ENCODE data around the gene WDR5. TPM values are rescaled to one million over a fixed set of nuclear protein-coding genes. Genes with fewer than 3 reads are reported as not detected.

Gene WDR5
- total RNA-seq, 1 experiment from 2014 or later: 84.9 TPM

DNA sequence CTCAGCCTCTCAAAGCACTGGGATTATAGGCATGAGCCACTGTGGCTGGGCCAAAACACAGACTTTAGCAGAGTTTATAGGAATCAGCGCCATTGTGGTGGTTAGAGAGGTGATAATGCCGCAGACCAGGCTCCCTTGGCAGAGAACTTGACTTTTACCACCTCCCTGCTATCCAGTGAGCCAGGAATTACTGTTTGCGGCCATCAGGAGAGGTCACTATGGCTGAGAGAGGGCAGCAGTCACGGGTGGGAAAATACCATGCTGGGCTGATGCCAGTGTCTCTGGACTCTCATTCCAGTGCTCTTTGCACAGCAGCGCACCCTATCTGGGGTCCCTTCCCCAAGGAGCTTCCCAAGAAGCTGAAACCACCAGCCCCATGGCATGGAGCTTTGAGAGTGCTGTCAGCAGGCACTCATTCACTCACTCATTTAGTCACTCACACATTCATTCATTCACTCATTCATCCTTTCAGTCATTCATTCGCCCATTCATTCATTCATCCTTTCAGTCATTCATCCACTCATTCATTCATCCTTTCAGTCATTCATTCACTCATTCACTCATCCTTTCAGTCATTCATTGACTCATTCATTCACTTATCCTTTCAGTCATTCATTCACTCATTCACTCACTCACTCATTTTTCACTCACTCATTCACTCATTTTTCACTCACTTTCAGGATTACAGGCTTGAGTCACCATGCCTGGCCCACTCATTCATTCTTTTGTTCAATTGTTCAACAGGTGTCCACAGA lies 55.8 kb downstream of the WDR5 start:
- DNase-seq: no peak
- Histone ChIP-seq H3K4me1 (peaks cover 6% of the 10 kb centered on the region; the same call in 1 of the 2 replicates), H3K4me3 (no peak overlapping the region), H3K27ac (no peak overlapping the region), H3K36me3 (no peaks in the 10 kb centered on the region), H3K27me3 (peaks cover 43% of the 10 kb centered on the region), H3K9me3 (replicated peaks) (no peaks in the 10 kb centered on the region)

DNA sequence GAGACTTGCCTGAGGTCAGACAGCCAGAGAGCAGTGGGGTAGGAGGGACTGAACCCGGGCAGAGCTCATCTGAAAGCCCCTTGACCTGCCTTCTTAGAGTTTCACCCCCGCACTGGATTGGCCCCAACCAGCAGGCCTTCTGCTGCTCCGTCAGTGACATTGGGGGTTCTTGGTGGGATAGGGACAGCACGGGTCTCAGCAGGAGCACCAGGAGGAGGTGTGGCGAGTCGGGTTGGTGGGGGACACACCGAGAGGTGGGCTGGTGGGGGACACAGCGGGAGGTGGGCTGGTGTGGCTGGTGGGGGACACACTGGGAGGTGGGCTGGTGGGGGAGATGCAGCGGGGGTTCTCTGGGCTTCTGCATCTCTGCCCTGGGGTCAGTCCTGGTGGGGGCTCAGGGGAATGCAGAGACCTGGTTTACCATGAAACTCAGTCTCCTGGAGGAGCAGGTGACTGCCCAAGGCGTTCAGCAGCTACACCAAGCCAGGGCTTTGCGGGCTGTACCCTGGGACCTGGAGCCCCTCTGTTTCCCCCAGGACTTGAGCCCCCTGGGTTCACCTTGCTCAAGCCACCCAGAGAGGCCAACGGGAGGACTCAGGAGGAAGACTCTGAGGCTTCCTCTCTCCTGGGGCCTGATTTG lies 56.5 kb downstream of the WDR5 start:
- H3K27me3 ChIP-seq: peaks cover 37% of the 10 kb centered on the region
- H3K36me3 ChIP-seq: no peaks in the 10 kb centered on the region
- peaks cover 6% of the 10 kb centered on the region; the same call in 1 of the 2 replicates for H3K4me1 ChIP-seq
- no peak overlapping the region for H3K27ac ChIP-seq
- no peak for DNase-seq
- no peaks in the 10 kb centered on the region for H3K9me3 ChIP-seq (replicated peaks)
- no peak overlapping the region for H3K4me3 ChIP-seq

- Histone ChIP-seq H3K27me3 (peaks cover 33% of the 10 kb centered on the region), H3K36me3 (no peaks in the 10 kb centered on the region), H3K27ac (no peak overlapping the region), H3K9me3 (replicated peaks) (no peaks in the 10 kb centered on the region), H3K4me1 (peaks cover 6% of the 10 kb centered on the region; the same call in 1 of the 2 replicates), H3K4me3 (no peak overlapping the region)
- no peak for DNase-seq
Observed at GRCh38 chr9:134192951-134193731, 57.3 kb downstream of the WDR5 start.

- no peak for DNase-seq
- no peaks in the 10 kb centered on the region for H3K36me3 ChIP-seq
- H3K4me3 ChIP-seq: no peak overlapping the region
- peaks cover 24% of the 10 kb centered on the region; the same call in 1 of the 2 replicates for H3K27me3 ChIP-seq
- H3K4me1 ChIP-seq: no peaks in the 10 kb centered on the region
- H3K27ac ChIP-seq: no peak overlapping the region
- no peaks in the 10 kb centered on the region for H3K9me3 ChIP-seq (replicated peaks)
Observed at GRCh38 chr9:134193912-134194535, 58.1 kb downstream of the WDR5 start.

DNA sequence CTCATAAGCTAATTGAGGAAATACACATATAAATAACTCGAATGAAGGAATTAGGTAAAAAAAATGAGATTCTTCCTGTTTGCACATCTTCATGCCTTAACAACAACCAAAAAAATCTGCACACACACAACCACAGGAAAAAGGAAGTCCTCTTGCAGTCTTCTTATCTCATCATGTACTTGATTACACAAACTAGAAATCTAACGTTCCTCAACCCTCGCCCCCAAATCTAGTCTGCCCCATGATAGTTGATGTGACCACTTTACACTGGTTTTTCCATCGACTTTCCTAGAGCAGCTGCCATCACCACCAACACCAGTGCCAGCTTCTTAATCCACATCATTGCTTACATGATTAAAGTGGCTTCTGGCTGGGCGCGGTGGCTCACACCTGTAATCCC lies 59.7 kb downstream of the WDR5 start:
- H3K27ac ChIP-seq: no peak overlapping the region
- no peak overlapping the region for H3K4me3 ChIP-seq
- no peaks in the 10 kb centered on the region for H3K4me1 ChIP-seq
- H3K9me3 ChIP-seq (replicated peaks): no peaks in the 10 kb centered on the region
- no peak for DNase-seq
- H3K36me3 ChIP-seq: no peaks in the 10 kb centered on the region
- H3K27me3 ChIP-seq: peaks cover 16% of the 10 kb centered on the region; the same call in 1 of the 2 replicates

- H3K4me1 ChIP-seq: no peaks in the 10 kb centered on the region
- no peak for DNase-seq
- no peak overlapping the region for H3K27ac ChIP-seq
- H3K27me3 ChIP-seq: peaks cover 12% of the 10 kb centered on the region; the same call in 1 of the 2 replicates
- no peaks in the 10 kb centered on the region for H3K9me3 ChIP-seq (replicated peaks)
- H3K4me3 ChIP-seq: no peak overlapping the region
- H3K36me3 ChIP-seq: no peaks in the 10 kb centered on the region
Observed at GRCh38 chr9:134196911-134197310, 61.0 kb downstream of the WDR5 start.

DNA sequence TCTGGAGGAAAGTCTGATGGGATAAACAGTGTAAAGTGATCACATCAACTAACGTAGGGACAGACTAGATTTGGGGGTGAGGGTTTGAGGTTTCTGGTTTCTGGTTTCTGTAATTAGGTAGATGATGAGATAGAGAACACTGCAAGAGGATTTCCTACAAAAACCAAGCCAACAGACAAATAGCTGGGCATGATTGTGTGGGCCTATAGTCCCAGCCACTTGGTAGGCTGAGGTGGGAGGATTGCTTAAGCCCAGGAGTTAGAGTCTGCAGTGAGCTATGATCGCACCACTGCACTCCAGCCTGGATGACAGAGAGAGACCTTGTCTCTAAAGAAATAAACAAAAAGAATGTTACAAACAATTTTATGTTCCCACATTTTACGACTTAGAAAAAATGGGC lies 62.9 kb downstream of the WDR5 start:
- DNase-seq: no peak
- Histone ChIP-seq H3K4me3 (no peak overlapping the region), H3K27ac (no peak overlapping the region), H3K36me3 (no peaks in the 10 kb centered on the region), H3K4me1 (no peaks in the 10 kb centered on the region), H3K9me3 (replicated peaks) (peaks cover 3% of the 10 kb centered on the region), H3K27me3 (no peaks in the 10 kb centered on the region; the same call in 1 of the 2 replicates)

- no peaks in the 10 kb centered on the region; the same call in 1 of the 2 replicates for H3K4me1 ChIP-seq
- no peak overlapping the region for H3K27ac ChIP-seq
- H3K9me3 ChIP-seq (replicated peaks): peaks cover 3% of the 10 kb centered on the region
- no peak overlapping the region for H3K4me3 ChIP-seq
- H3K27me3 ChIP-seq: no peaks in the 10 kb centered on the region; the same call in 1 of the 2 replicates
- H3K36me3 ChIP-seq: no peaks in the 10 kb centered on the region
- DNase-seq: no peak
Observed at GRCh38 chr9:134200730-134201129, 64.8 kb downstream of the WDR5 start.

DNA sequence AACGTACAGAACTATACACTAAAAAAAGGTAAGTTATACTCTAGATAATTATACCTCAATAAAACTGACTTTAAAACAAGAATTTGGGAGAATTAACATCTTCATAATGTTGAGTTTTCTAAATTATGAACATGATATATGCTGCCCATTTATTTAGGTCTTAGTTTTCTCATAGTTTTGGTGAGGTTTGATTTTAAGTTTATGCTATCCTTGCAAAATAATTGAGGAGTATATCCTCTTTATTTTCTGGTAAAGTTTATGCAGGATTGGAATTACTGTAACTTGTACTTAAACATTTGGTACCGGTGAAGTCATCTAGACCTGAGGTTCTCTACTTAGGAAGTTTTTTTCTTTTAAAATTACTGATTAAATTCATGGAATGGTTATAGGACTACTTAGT lies 67.3 kb downstream of the WDR5 start:
- H3K9me3 ChIP-seq (replicated peaks): peaks cover 3% of the 10 kb centered on the region
- H3K4me1 ChIP-seq: no peaks in the 10 kb centered on the region; the same call in 1 of the 2 replicates
- no peaks in the 10 kb centered on the region for H3K36me3 ChIP-seq
- no peak overlapping the region for H3K27ac ChIP-seq
- no peaks in the 10 kb centered on the region; the same call in 1 of the 2 replicates for H3K27me3 ChIP-seq
- H3K4me3 ChIP-seq: no peak overlapping the region
- no peak for DNase-seq

DNA sequence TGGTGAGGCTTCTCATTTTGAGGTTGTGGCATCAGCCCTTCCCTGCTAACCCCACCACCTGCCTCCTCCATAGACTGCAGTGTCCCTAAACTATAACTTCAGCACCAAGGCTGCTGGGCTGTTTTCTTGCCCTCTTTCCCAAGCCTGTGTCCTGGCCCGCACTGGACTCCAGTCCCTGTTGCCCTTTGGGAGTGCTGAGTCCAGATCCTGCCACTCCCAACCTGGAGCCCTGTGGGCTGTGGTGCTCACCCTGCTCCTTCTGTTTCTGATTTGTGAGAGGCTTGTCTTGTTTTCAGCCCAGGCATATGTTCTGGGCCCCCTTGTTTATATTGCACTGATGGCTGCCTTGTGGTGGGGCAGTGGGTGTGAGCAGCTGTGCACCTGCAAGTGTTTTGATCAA lies 68.2 kb downstream of the WDR5 start:
- DNase-seq: no peak
- Histone ChIP-seq H3K9me3 (replicated peaks) (peaks cover 3% of the 10 kb centered on the region), H3K36me3 (no peaks in the 10 kb centered on the region), H3K27me3 (no peaks in the 10 kb centered on the region; the same call in 1 of the 2 replicates), H3K27ac (no peak overlapping the region), H3K4me3 (no peak overlapping the region), H3K4me1 (no peaks in the 10 kb centered on the region; the same call in 1 of the 2 replicates)

GRCh38 chr9:134204991-134205578 lies 69.2 kb downstream of the WDR5 start:
- H3K4me3 ChIP-seq: no peak overlapping the region
- H3K9me3 ChIP-seq (replicated peaks): peaks cover 3% of the 10 kb centered on the region
- H3K36me3 ChIP-seq: no peaks in the 10 kb centered on the region
- no peak overlapping the region for H3K27ac ChIP-seq
- H3K4me1 ChIP-seq: no peaks in the 10 kb centered on the region; the same call in 1 of the 2 replicates
- no peaks in the 10 kb centered on the region; the same call in 1 of the 2 replicates for H3K27me3 ChIP-seq
- no peak for DNase-seq

DNA sequence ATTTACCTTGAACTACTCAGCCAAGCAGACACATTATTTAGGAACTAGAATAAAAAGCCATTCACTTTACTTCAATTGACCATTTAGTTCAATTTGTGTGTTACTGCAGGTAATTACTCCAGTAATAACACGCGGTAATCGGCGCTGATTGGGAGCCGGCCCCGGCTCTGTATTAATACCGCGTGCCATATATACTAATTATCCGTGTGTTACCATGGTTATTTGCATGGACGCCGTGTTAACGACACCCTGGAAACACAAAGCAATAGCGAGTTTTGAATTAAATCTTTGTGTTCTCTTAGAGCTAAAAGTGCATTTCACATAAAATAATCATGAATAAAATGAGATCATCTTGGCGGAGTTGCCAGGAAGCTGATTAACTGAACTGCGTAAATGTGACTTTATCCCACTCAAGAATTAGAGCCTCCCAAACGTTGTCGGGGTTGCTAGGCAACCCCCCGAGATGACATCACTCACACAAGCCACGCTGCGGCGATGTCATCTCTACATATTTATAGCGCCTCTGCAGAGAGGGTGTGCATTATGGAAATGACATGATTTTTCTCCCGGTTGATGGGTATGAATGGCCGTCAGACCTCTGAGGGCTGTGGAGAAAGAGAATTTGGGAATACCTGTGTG lies 69.9 kb downstream of the WDR5 start:
- Histone ChIP-seq H3K36me3 (no peaks in the 10 kb centered on the region), H3K9me3 (replicated peaks) (peaks cover 3% of the 10 kb centered on the region), H3K27me3 (no peaks in the 10 kb centered on the region; the same call in 1 of the 2 replicates), H3K27ac (no peak overlapping the region), H3K4me3 (no peak overlapping the region), H3K4me1 (no peaks in the 10 kb centered on the region; the same call in 1 of the 2 replicates)
- DNase-seq: peak; percentile 53 to 58

DNA sequence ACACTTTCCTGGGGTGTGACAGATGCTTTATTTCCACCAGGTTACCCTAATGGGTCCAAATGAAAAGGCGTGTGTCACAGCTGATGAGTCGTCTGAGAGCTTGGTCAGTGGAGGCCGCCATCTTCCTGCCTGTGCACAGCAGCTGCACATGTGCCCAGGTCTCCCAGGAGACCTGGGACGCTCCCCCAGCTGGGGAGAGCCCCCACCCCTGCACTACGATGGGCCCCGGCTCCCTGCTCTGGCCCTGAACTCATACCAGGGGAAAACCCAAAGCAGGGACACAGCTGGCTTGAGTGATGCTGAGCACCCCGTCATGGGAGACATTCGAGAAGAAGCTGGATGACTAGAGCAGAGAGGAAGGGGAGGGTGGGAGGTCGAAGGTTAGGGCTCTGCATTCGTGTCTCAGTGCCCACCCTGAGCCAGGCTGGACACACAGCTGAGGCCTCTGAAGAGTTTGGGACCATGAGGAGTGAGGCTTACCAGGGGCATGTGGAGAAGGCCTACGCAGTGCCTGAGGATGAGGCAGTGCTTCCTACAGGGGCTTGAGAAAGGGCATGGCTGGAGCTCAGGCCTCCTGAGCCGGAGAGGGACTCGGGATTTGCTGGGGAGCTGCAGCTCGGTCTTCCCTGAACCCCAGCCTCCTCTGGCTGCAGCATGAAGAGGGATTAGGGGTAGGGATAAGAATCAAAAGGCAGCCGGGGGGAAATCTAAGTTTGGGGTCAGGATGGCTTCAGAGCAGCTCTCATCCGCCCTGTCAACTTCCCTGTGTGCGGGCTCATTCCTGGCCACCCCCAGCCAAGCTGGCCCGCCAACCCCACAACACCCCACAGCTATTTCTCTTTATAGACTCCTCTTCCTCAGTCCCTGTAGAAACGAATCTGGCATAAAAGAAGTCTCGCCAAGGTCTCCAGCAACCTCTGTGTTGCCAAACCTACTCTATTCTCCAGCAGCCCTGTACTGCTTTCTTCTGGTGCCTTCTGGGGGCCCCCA lies 70.7 kb downstream of the WDR5 start:
- no peak overlapping the region for H3K27ac ChIP-seq
- H3K36me3 ChIP-seq: no peaks in the 10 kb centered on the region
- no peak overlapping the region for H3K4me3 ChIP-seq
- DNase-seq: no peak
- peaks cover 3% of the 10 kb centered on the region for H3K9me3 ChIP-seq (replicated peaks)
- H3K27me3 ChIP-seq: no peaks in the 10 kb centered on the region; the same call in 1 of the 2 replicates
- H3K4me1 ChIP-seq: no peaks in the 10 kb centered on the region; the same call in 1 of the 2 replicates

All from SJCRH30 (cell line).